ENCODE data around the gene GALNT17.

- no peak for TF ChIP-seq CTCF (IDR thresholded peaks at IDR 0.05; ENCODE audit: borderline replicate concordance, extremely low read depth, low read length, poor library complexity, severe bottlenecking)
- no peak for TF ChIP-seq EZH2 (IDR thresholded peaks at IDR 0.05; ENCODE audit: borderline replicate concordance, low read depth, low read length, severe bottlenecking)
These were observed 107.8 kb downstream of the GALNT17 start for GRCh38 chr7:71239586-71240268.

All from DND-41 (cell line).